Liver (tissue), 3 donors: ENCODE measurements around the gene UBL3.

ENCODE experiments used
- CTCF ChIP-seq: fragments of 150-350 bp; IDR thresholded peaks from 2 replicates; pipeline ENCODE4 v1.5.1; 2017; ENCODE audit warnings: improper control_type of control experiment, low read depth, low read length; ENCODE audit not compliant: missing input control
- FOXA1 ChIP-seq: IDR thresholded peaks from 2 replicates; pipeline ENCODE4 v1.6.1; 2016; ENCODE audit warnings: antibody characterized with exemption
- NR2F2 ChIP-seq: IDR thresholded peaks from 2 replicates; pipeline ENCODE4 v1.6.1; 2016; ENCODE audit warnings: antibody characterized with exemption
- RAD21 ChIP-seq, 2 donors: IDR thresholded peaks; 2 replicates each; pipeline ENCODE4 v1.6.1; 2016; ENCODE audit warnings: antibody characterized with exemption in 2 of 2, mild to moderate bottlenecking in 2 of 2
- REST ChIP-seq: IDR thresholded peaks from 2 replicates; pipeline ENCODE4 v1.6.1; 2016; ENCODE audit warnings: antibody characterized with exemption, mild to moderate bottlenecking
- SP1 ChIP-seq: IDR thresholded peaks from 2 replicates; pipeline ENCODE4 v1.6.1; 2018; ENCODE audit warnings: antibody characterized with exemption, mild to moderate bottlenecking
- TAF1 ChIP-seq: conservative IDR thresholded peaks from 2 replicates; pipeline ENCODE4 v1.6.1; 2016; ENCODE audit warnings: antibody characterized with exemption, mild to moderate bottlenecking
- YY1 ChIP-seq: IDR thresholded peaks from 2 replicates; pipeline ENCODE4 v1.6.1; 2016; ENCODE audit warnings: antibody characterized with exemption, mild to moderate bottlenecking
- donor health status: healthy.
- donor health status: healthy.

GRCh38 chr13:29802621-29803020 lies 47.8 kb downstream of the UBL3 start:
- TF ChIP-seq NR2F2, result no peak
- no peak for TF ChIP-seq TAF1
- TF ChIP-seq CTCF, result no peak
- no peak for TF ChIP-seq REST
- TF ChIP-seq SP1, result no peak
- no peak for TF ChIP-seq FOXA1
- TF ChIP-seq RAD21 (IDR thresholded peaks at IDR 0.05), result no peak
- TF ChIP-seq YY1, result no peak
